ENCODE measurements around the gene HOXA1.

HOXA1 gene

DNA sequence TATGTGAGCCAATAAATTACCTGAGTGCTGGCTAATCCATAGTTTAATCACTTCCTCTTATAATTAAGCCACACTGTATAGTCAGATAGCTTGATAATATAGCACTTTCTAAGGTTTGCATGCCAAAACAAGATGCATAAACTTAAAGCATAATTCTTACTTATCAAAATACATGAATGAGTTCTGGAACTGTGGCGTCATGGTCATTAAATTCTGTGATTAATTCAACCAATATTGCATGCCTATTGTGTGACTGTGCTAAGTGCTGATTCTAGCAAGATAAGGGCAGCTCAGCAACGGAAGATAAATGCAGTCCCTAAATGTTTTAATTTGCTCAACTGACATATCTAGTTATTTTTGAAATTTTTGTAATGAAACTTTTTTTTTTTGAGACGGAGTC, 29.7 kb downstream of the HOXA1 start (continued):
- TF ChIP-seq, protein P1, sequence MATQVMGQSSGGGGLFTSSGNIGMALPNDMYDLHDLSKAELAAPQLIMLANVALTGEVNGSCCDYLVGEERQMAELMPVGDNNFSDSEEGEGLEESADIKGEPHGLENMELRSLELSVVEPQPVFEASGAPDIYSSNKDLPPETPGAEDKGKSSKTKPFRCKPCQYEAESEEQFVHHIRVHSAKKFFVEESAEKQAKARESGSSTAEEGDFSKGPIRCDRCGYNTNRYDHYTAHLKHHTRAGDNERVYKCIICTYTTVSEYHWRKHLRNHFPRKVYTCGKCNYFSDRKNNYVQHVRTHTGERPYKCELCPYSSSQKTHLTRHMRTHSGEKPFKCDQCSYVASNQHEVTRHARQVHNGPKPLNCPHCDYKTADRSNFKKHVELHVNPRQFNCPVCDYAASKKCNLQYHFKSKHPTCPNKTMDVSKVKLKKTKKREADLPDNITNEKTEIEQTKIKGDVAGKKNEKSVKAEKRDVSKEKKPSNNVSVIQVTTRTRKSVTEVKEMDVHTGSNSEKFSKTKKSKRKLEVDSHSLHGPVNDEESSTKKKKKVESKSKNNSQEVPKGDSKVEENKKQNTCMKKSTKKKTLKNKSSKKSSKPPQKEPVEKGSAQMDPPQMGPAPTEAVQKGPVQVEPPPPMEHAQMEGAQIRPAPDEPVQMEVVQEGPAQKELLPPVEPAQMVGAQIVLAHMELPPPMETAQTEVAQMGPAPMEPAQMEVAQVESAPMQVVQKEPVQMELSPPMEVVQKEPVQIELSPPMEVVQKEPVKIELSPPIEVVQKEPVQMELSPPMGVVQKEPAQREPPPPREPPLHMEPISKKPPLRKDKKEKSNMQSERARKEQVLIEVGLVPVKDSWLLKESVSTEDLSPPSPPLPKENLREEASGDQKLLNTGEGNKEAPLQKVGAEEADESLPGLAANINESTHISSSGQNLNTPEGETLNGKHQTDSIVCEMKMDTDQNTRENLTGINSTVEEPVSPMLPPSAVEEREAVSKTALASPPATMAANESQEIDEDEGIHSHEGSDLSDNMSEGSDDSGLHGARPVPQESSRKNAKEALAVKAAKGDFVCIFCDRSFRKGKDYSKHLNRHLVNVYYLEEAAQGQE (tag by site-specific recombination; IDR thresholded peaks at IDR 0.05), result no peak
- TF ChIP-seq ZNF121 (tag by site-specific recombination; IDR thresholded peaks at IDR 0.05) (no peak), ZNF629 (tag by site-specific recombination; IDR thresholded peaks at IDR 0.05) (peak; percentile 50), ZNF561 (tag by site-specific recombination; IDR thresholded peaks at IDR 0.05; ENCODE audit: borderline replicate concordance) (no peak), SP7 (tag by site-specific recombination; IDR thresholded peaks at IDR 0.05) (0 out of 2 replicates have a peak, but pooled peaks have one; percentile 29), ZNF23 (tag by site-specific recombination; IDR thresholded peaks at IDR 0.05; ENCODE audit: borderline replicate concordance) (no peak), ZNF600 (tag by site-specific recombination; IDR thresholded peaks at IDR 0.05) (0 out of 2 replicates have a peak, but pooled peaks have one; percentile 11), ZNF366 (tag by site-specific recombination; conservative IDR thresholded peaks at IDR 0.05) (peak; percentile 64), ZBTB48 (tag by site-specific recombination; IDR thresholded peaks at IDR 0.05) (0 out of 2 replicates have a peak, but pooled peaks have one; percentile 14), ZFP69B (tag by site-specific recombination; IDR thresholded peaks at IDR 0.05) (no peak), ZNF211 (tag by site-specific recombination; IDR thresholded peaks at IDR 0.05; ENCODE audit: low read depth) (no peak), ZNF114 (tag by site-specific recombination; IDR thresholded peaks at IDR 0.05) (no peak)
- TF ChIP-seq, protein P2, sequence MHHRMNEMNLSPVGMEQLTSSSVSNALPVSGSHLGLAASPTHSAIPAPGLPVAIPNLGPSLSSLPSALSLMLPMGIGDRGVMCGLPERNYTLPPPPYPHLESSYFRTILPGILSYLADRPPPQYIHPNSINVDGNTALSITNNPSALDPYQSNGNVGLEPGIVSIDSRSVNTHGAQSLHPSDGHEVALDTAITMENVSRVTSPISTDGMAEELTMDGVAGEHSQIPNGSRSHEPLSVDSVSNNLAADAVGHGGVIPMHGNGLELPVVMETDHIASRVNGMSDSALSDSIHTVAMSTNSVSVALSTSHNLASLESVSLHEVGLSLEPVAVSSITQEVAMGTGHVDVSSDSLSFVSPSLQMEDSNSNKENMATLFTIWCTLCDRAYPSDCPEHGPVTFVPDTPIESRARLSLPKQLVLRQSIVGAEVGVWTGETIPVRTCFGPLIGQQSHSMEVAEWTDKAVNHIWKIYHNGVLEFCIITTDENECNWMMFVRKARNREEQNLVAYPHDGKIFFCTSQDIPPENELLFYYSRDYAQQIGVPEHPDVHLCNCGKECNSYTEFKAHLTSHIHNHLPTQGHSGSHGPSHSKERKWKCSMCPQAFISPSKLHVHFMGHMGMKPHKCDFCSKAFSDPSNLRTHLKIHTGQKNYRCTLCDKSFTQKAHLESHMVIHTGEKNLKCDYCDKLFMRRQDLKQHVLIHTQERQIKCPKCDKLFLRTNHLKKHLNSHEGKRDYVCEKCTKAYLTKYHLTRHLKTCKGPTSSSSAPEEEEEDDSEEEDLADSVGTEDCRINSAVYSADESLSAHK (tag by site-specific recombination; IDR thresholded peaks at IDR 0.05), result no peak
- TF ChIP-seq, protein P3, sequence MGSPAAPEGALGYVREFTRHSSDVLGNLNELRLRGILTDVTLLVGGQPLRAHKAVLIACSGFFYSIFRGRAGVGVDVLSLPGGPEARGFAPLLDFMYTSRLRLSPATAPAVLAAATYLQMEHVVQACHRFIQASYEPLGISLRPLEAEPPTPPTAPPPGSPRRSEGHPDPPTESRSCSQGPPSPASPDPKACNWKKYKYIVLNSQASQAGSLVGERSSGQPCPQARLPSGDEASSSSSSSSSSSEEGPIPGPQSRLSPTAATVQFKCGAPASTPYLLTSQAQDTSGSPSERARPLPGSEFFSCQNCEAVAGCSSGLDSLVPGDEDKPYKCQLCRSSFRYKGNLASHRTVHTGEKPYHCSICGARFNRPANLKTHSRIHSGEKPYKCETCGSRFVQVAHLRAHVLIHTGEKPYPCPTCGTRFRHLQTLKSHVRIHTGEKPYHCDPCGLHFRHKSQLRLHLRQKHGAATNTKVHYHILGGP (tag by site-specific recombination; IDR thresholded peaks at IDR 0.05), result peak; percentile 43; the same call in 1 of the 2 replicates
- TF ChIP-seq, protein P4, sequence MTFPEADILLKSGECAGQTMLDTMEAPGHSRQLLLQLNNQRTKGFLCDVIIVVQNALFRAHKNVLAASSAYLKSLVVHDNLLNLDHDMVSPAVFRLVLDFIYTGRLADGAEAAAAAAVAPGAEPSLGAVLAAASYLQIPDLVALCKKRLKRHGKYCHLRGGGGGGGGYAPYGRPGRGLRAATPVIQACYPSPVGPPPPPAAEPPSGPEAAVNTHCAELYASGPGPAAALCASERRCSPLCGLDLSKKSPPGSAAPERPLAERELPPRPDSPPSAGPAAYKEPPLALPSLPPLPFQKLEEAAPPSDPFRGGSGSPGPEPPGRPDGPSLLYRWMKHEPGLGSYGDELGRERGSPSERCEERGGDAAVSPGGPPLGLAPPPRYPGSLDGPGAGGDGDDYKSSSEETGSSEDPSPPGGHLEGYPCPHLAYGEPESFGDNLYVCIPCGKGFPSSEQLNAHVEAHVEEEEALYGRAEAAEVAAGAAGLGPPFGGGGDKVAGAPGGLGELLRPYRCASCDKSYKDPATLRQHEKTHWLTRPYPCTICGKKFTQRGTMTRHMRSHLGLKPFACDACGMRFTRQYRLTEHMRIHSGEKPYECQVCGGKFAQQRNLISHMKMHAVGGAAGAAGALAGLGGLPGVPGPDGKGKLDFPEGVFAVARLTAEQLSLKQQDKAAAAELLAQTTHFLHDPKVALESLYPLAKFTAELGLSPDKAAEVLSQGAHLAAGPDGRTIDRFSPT (tag by site-specific recombination; IDR thresholded peaks at IDR 0.05), result no peak; the same call in 1 of the 2 replicates

DNA sequence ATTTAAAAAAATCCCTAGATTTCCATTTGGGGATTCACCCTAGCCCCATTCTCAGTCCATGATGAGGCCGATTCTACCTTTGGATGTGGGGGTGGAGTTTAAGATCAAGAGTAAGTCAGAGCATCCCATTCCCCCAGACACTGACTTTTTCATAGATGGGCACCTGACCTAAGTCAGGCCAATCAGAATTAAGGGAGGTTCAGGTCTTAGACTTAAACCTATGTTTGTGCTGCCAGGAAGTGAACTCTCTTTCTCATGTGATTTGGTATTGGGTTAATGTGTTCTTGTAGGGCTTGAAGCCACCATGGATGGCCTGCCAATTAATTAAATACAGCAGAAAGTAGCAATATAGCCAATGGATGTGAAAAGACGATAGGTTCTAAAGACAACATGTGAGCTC, 30.1 kb downstream of the HOXA1 start:
- no peaks in the 10 kb centered on the region for H3K9me3 ChIP-seq (ENCODE audit: control insufficient read depth, insufficient read depth, low read depth, low read length)
- no peaks in the 10 kb centered on the region for H3K36me3 ChIP-seq (ENCODE audit: control insufficient read depth in 2 of 2, insufficient read depth in 1 of 2, low read length in 2 of 2)
- ChIA-PET CTCF (no interaction called here), POLR2A (interaction anchor here (0.6 to 1.6 kb wide), 2 partner anchors 16 to 49 kb away, joined by 3 to 4 read pairs; no protein-coding TSS in a partner anchor)
- H3K27ac ChIP-seq (ENCODE audit: extremely low read depth, low read depth, low read length), result no peak overlapping the region
- 0 out of 2 replicates have a peak, but pooled peaks cover 2% of the 10 kb centered on the region for H3K4me1 ChIP-seq (ENCODE audit: control insufficient read depth, insufficient read depth, low read length)
- no peak overlapping the region for H3K4me3 ChIP-seq (ENCODE audit: low read depth, low read length)
- TF ChIP-seq ZNF335 (tag by site-specific recombination; conservative IDR thresholded peaks at IDR 0.05), result no peak
- TF ChIP-seq ZNF48 (tag by site-specific recombination; IDR thresholded peaks at IDR 0.05), result no peak
- TF ChIP-seq, protein P3 (tag by site-specific recombination; IDR thresholded peaks at IDR 0.05), result no peak
- TF ChIP-seq, protein P5, sequence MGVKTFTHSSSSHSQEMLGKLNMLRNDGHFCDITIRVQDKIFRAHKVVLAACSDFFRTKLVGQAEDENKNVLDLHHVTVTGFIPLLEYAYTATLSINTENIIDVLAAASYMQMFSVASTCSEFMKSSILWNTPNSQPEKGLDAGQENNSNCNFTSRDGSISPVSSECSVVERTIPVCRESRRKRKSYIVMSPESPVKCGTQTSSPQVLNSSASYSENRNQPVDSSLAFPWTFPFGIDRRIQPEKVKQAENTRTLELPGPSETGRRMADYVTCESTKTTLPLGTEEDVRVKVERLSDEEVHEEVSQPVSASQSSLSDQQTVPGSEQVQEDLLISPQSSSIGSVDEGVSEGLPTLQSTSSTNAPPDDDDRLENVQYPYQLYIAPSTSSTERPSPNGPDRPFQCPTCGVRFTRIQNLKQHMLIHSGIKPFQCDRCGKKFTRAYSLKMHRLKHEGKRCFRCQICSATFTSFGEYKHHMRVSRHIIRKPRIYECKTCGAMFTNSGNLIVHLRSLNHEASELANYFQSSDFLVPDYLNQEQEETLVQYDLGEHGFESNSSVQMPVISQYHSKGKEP (tag by site-specific recombination; IDR thresholded peaks at IDR 0.05), result no peak
- TF ChIP-seq ZNF37A (tag by site-specific recombination; IDR thresholded peaks at IDR 0.05), result no peak
- no peak for TF ChIP-seq ZNF292 (tag by site-specific recombination; IDR thresholded peaks at IDR 0.05; ENCODE audit: borderline replicate concordance, low read depth)
- no peak for TF ChIP-seq HOXA7 (CRISPR knock-in tag; IDR thresholded peaks at IDR 0.05; ENCODE audit: borderline replicate concordance)
- TF ChIP-seq, protein P6, sequence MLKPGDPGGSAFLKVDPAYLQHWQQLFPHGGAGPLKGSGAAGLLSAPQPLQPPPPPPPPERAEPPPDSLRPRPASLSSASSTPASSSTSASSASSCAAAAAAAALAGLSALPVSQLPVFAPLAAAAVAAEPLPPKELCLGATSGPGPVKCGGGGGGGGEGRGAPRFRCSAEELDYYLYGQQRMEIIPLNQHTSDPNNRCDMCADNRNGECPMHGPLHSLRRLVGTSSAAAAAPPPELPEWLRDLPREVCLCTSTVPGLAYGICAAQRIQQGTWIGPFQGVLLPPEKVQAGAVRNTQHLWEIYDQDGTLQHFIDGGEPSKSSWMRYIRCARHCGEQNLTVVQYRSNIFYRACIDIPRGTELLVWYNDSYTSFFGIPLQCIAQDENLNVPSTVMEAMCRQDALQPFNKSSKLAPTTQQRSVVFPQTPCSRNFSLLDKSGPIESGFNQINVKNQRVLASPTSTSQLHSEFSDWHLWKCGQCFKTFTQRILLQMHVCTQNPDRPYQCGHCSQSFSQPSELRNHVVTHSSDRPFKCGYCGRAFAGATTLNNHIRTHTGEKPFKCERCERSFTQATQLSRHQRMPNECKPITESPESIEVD (tag by site-specific recombination; IDR thresholded peaks at IDR 0.05), result no peak

Data from HEK293 (cell line).